ENCODE measurements around the gene ANKRD18A. TPM values are rescaled to one million over a fixed set of nuclear protein-coding genes. Genes with fewer than 3 reads are reported as not detected.

The ANKRD18A gene
- total and polyA plus RNA-seq, 9 of the 15 experiments (the other 6 are each of a cell fraction or from before 2014, with no cell fraction given): 1.9 TPM; not detected in 8

- H3K4me3 ChIP-seq: no peak overlapping the region
- DNase-seq (ENCODE audit: extremely low read depth in 1 of 4, low spot score in 3 of 4): peak in 3 of 4 experiments; percentile 9 to 12 (median 9)
- no peaks in the 10 kb centered on the region for H3K9me3 ChIP-seq (replicated peaks; ENCODE audit: control insufficient read depth, insufficient read depth, low read depth, low read length)
- H3K9me1 ChIP-seq (ENCODE audit: control insufficient read depth, insufficient read depth, low read length): no peaks in the 10 kb centered on the region
- no peak overlapping the region for H3K9ac ChIP-seq (ENCODE audit: insufficient read depth in 1 of 2, low read depth in 2 of 2, low read length in 2 of 2)
- no peak overlapping the region for H3K4me2 ChIP-seq (ENCODE audit: insufficient read depth, low read length)
- H2AFZ ChIP-seq (ENCODE audit: low read depth, low read length): no peak overlapping the region
- intact Hi-C loops (cut with micrococcal nuclease) (loop anchor here (10.0 kb wide), 1 partner anchor 83 kb away; the partner anchor contains the start of gene FAM240B), in situ Hi-C loops (cut with MboI) (no loop called here)
- ATAC-seq: peak; percentile 57
- peaks cover 4 to 8% of the 10 kb centered on the region in 2 experiments; a peak in 2 of 5 replicates for H3K27me3 ChIP-seq (ENCODE audit: control insufficient read depth in 2 of 2, insufficient read depth in 2 of 2, low read length in 2 of 2)
- no peaks in the 10 kb centered on the region for H4K20me1 ChIP-seq (replicated peaks; ENCODE audit: control insufficient read depth, insufficient read depth, low read length)
- ChIA-PET CTCF (ENCODE audit: low intra/inter-chr PET ratio) (interaction anchor here (0.6 kb wide), 1 partner anchor 11 kb away, joined by 4 read pairs; no protein-coding TSS in a partner anchor), POLR2A (no interaction called here)
- WGBS (ENCODE audit: insufficient coverage, low coverage, missing lambda C conversion rate): 2% methylated on average over 11 of the region's 12 CpGs
- no peak for FAIRE-seq
- no peaks in the 10 kb centered on the region for H3K4me1 ChIP-seq (replicated peaks in 1 of 2; ENCODE audit: control insufficient read depth in 2 of 2, insufficient read depth in 2 of 2, low read length in 2 of 2)
- no peaks in the 10 kb centered on the region for H3K36me3 ChIP-seq (ENCODE audit: control insufficient read depth, insufficient read depth, low read length)
- BruUV-seq (replicated peaks): no TSS peak
- no peak overlapping the region for H3K27ac ChIP-seq (ENCODE audit: extremely low read depth, low read depth, low read length)
- no peaks in the 10 kb centered on the region for H3K79me2 ChIP-seq (ENCODE audit: control insufficient read depth, insufficient read depth, low read length)
- no peak for TF ChIP-seq THRB (CRISPR knock-in tag; conservative IDR thresholded peaks at IDR 0.05)
- TF ChIP-seq PKNOX1 (IDR thresholded peaks at IDR 0.05): peak; percentile 63; the same call in 1 of the 2 replicates
- TF ChIP-seq ATF2 (CRISPR knock-in tag; IDR thresholded peaks at IDR 0.05): no peak
- TF ChIP-seq ZNF197 (CRISPR knock-in tag; IDR thresholded peaks at IDR 0.05; ENCODE audit: low read depth): no peak
- TF ChIP-seq CREM (IDR thresholded peaks at IDR 0.05; ENCODE audit: low read depth): no peak
- no peak for TF ChIP-seq NFRKB (IDR thresholded peaks at IDR 0.05; ENCODE audit: low read depth)
- no peak for TF ChIP-seq KLF13 (tag; IDR thresholded peaks at IDR 0.05; ENCODE audit: borderline replicate concordance, low read depth)
- TF ChIP-seq BCLAF1 (IDR thresholded peaks at IDR 0.05; ENCODE audit: borderline replicate concordance in 1 of 2, control insufficient read depth in 1 of 2, low read depth in 2 of 2, low read length in 1 of 2): no peak
- TF ChIP-seq RAD21 (CRISPR knock-in tag; conservative IDR thresholded peaks at IDR 0.05 in 1 of 2, IDR thresholded peaks at IDR 0.05 in 1 of 2): peak; percentile 18 to 31; a peak in 2 of 4 replicates
- 0 out of 2 replicates have a peak, but pooled peaks have one; percentile 21 for TF ChIP-seq SMC3 (conservative IDR thresholded peaks at IDR 0.05; ENCODE audit: insufficient read depth, low read depth, low read length)
- no peak for TF ChIP-seq RBM34 (IDR thresholded peaks at IDR 0.05; ENCODE audit: borderline replicate concordance, insufficient read depth, low read length)
These were observed 21.8 kb upstream of the ANKRD18A start for GRCh38 chr9:38641985-38642864.

Data from K562 (cell line).